TTC549 (cell line): ENCODE results near the gene TMEM234.

ENCODE experiments used
- FAIRE-seq: peaks from 2 replicates; lab custom pipeline; 2012; peaks lifted over from hg19 to GRCh38; lab: Jason Lieb, UNC

Gene TMEM234

GRCh38 chr1:32239790-32240139 lies 17.6 kb upstream of the TMEM234 start:
- FAIRE-seq, result no peak

- no peak for FAIRE-seq
Measured at GRCh38 chr1:32239337-32239736, 17.2 kb upstream of the TMEM234 start.

GRCh38 chr1:32234792-32235191 lies 12.6 kb upstream of the TMEM234 start:
- FAIRE-seq, result no peak

GRCh38 chr1:32232558-32233304 lies 10.6 kb upstream of the TMEM234 start:
- no peak for FAIRE-seq

GRCh38 chr1:32231843-32232432 lies 9.8 kb upstream of the TMEM234 start:
- FAIRE-seq, result no peak

GRCh38 chr1:32228771-32229170 lies 6.6 kb upstream of the TMEM234 start:
- FAIRE-seq, result no peak

GRCh38 chr1:32224285-32224684 lies 2.1 kb upstream of the TMEM234 start:
- FAIRE-seq, result no peak

GRCh38 chr1:32223683-32224082 lies 1.5 kb upstream of the TMEM234 start:
- FAIRE-seq, result no peak

- no peak for FAIRE-seq
Measured at GRCh38 chr1:32221581-32221979, 573 bp downstream of the TMEM234 start.

GRCh38 chr1:32220746-32221580 lies 1.2 kb downstream of the TMEM234 start:
- no peak for FAIRE-seq

- no peak for FAIRE-seq
Measured at GRCh38 chr1:32219022-32219421, 3.1 kb downstream of the TMEM234 start.

- no peak for FAIRE-seq
Measured at GRCh38 chr1:32216566-32216965, 5.6 kb downstream of the TMEM234 start.

GRCh38 chr1:32215629-32216480 lies 6.3 kb downstream of the TMEM234 start:
- FAIRE-seq, result peak; percentile 62

- FAIRE-seq, result no peak
Measured at GRCh38 chr1:32208891-32209328, 13.2 kb downstream of the TMEM234 start, which contains the start of gene DCDC2B. Gene DCDC2B (plus strand): TSS chr1:32209089. CDS start chr1:32209094, 5 bp downstream.

GRCh38 chr1:32208469-32208868 lies 13.7 kb downstream of the TMEM234 start:
- FAIRE-seq, result no peak

GRCh38 chr1:32205401-32206370 lies 16.5 kb downstream of the TMEM234 start, which contains the start of gene IQCC:
Gene IQCC (plus strand): TSS chr1:32205671. CDS start chr1:32205682, 11 bp downstream.
- FAIRE-seq, result no peak

GRCh38 chr1:32204943-32205361 lies 17.2 kb downstream of the TMEM234 start:
- no peak for FAIRE-seq

- FAIRE-seq, result no peak
Measured at GRCh38 chr1:32201011-32201855, 20.9 kb downstream of the TMEM234 start.

GRCh38 chr1:32200226-32201010 lies 21.7 kb downstream of the TMEM234 start, which contains the start of gene CCDC28B:
Gene CCDC28B (plus strand): TSS chr1:32200595. CDS start chr1:32201936, 1,341 bp downstream.
- no peak for FAIRE-seq
